Activated T-cell treated with anti-CD3 and anti-CD28 coated beads for 1 hour (primary cell): ENCODE data around the gene CLDN34.

ENCODE experiments used
- DNase-seq: peaks from one replicate; pipeline ENCODE4 v3.0.0-alpha.2; 2020; ENCODE audit warnings: low read depth

CLDN34 gene

DNA sequence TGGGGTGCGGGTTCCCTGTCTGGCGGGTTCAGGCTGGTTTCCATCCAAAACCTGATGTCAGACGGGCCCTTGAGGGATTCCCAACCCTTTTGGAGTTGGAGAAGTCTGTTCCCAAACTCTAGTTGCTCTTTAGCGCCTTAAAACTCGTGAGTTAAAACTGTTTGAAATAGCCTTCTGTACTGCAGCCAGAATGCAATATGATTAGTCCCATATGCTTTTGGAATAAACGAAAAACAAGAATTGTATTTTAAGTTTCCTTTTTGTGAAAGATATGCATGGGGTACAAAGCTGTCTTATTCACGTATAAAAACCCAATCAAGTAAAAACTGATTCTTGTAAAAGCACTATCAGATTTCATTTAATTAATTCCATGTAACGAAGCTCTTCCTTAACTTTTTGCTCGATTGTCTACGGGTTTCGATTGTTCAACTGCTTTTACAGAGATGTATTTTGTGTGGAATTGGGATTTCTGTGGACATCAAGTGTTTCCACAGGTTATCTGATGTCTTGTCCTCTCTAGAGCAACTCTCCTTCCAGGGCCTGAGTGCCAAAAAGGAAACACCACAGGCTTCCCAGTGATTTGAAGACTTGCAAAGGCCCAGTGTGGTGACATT, 49.5 kb downstream of the CLDN34 start:
- no peak for DNase-seq

GRCh38 chrX:10017872-10018271, 50.7 kb downstream of the CLDN34 start:
- no peak for DNase-seq
